CD14-positive monocyte (primary cell): ENCODE results near the gene SELENOF. TPM values are rescaled to one million over a fixed set of nuclear protein-coding genes. Genes with fewer than 3 reads are reported as not detected.

Experiments
- DNase-seq, 3 donors: peaks; one replicate each; pipeline ENCODE4 v3.0.0-alpha.2; 2011 to 2022
- H2AFZ ChIP-seq: 2 replicates; pipeline ENCODE4 v1.6.0; 2012; ENCODE audit warnings: mild to moderate bottlenecking, low read depth, low read length, inconsistent platforms; ENCODE audit not compliant: insufficient read depth, poor library complexity, severe bottlenecking
- H3K27ac ChIP-seq, 2 donors: 1 replicate in 1 of 2; 2 replicates in 1 of 2; pipeline ENCODE4 v1.5.1; 2012 to 2013; ENCODE audit warnings: low read length in 2 of 2, control low read depth in 1 of 2, inconsistent platforms in 1 of 2, low read depth in 1 of 2, mild to moderate bottlenecking in 1 of 2
- H3K27me3 ChIP-seq, 2 donors: one replicate each; pipeline versions ENCODE4 v1.6.0 to v1.6.1; 2011 to 2013; ENCODE audit warnings: low read length in 2 of 2; ENCODE audit not compliant: control insufficient read depth in 2 of 2, insufficient read depth in 2 of 2
- H3K36me3 ChIP-seq, 2 donors: replicated peaks in 1 of 2; 1 replicate in 1 of 2; 2 replicates in 1 of 2; pipeline versions ENCODE4 v1.5.1 to v1.6.1; 2012 to 2013; ENCODE audit warnings: low read length in 2 of 2, control low read depth in 1 of 2, inconsistent platforms in 1 of 2, mild to moderate bottlenecking in 1 of 2; ENCODE audit not compliant: insufficient read depth in 2 of 2, control insufficient read depth in 1 of 2
- H3K4me1 ChIP-seq, 2 donors: 1 replicate in 1 of 2; 2 replicates in 1 of 2; pipeline versions ENCODE4 v1.5.1 to v1.6.1; 2012 to 2013; ENCODE audit warnings: low read length in 2 of 2, control low read depth in 1 of 2, inconsistent platforms in 1 of 2, mild to moderate bottlenecking in 1 of 2, moderate library complexity in 1 of 2; ENCODE audit not compliant: insufficient read depth in 2 of 2, control insufficient read depth in 1 of 2
- H3K4me2 ChIP-seq: replicated peaks from 2 replicates; pipeline ENCODE3; 2012; ENCODE audit warnings: low read length, moderate library complexity, mild to moderate bottlenecking; ENCODE audit not compliant: poor library complexity, severe bottlenecking; ENCODE audit errors: extremely low read depth
- H3K4me3 ChIP-seq, 3 experiments: fragments of 200-600 bp in 1 of 3; sonication (generic) in 1 of 3; replicated peaks in 1 of 3; 1 replicate in 2 of 3; 2 replicates in 1 of 3; pipeline ENCODE4 v1.5.1; 2011 to 2013; ENCODE audit warnings: low read length in 3 of 3, mild to moderate bottlenecking in 3 of 3, control low read depth in 2 of 3, low read depth in 2 of 3, inconsistent platforms in 1 of 3, moderate library complexity in 1 of 3
- H3K79me2 ChIP-seq: 2 replicates; pipeline ENCODE4 v1.6.0; 2012; ENCODE audit warnings: mild to moderate bottlenecking, control low read depth, inconsistent platforms, low read length, moderate library complexity; ENCODE audit not compliant: insufficient read depth
- H3K9ac ChIP-seq: 2 replicates; pipeline ENCODE4 v1.6.0; 2017; ENCODE audit warnings: low read length, mild to moderate bottlenecking; ENCODE audit not compliant: insufficient read depth, poor library complexity, severe bottlenecking
- H3K9me3 ChIP-seq, 2 donors: replicated peaks in 1 of 2; 1 replicate in 1 of 2; 2 replicates in 1 of 2; pipeline versions ENCODE4 v1.5.1 to v1.6.1; 2012 to 2013; ENCODE audit warnings: low read length in 2 of 2, control low read depth in 1 of 2; ENCODE audit not compliant: control insufficient read depth in 1 of 2, insufficient read depth in 1 of 2
- H4K20me1 ChIP-seq: 2 replicates; pipeline ENCODE4 v1.6.0; 2012; ENCODE audit warnings: mild to moderate bottlenecking, low read length, control low read depth, moderate library complexity; ENCODE audit not compliant: insufficient read depth
- H3K27ac Mint-ChIP-seq, 7 donors: one replicate each; pipeline ENCODE4 v1.8.0; 2020; ENCODE audit warnings: mild to moderate bottlenecking in 7 of 7, mixed read lengths in 7 of 7, moderate library complexity in 6 of 7, inconsistent platforms in 2 of 7
- H3K27me3 Mint-ChIP-seq, 3 donors: one replicate each; pipeline ENCODE4 v1.8.0; 2021 to 2022; ENCODE audit warnings: low read depth in 3 of 3, mild to moderate bottlenecking in 3 of 3, mixed read lengths in 3 of 3, moderate library complexity in 3 of 3, inconsistent platforms in 1 of 3
- H3K36me3 Mint-ChIP-seq, 2 donors: one replicate each; pipeline ENCODE4 v1.8.0; 2020; ENCODE audit warnings: mixed read lengths in 2 of 2, inconsistent platforms in 1 of 2, mild to moderate bottlenecking in 1 of 2
- H3K4me1 Mint-ChIP-seq: one replicate; pipeline ENCODE4 v1.8.0; 2020; ENCODE audit warnings: mild to moderate bottlenecking, mixed read lengths
- H3K4me3 Mint-ChIP-seq, 2 donors: one replicate each; pipeline ENCODE4 v1.8.0; 2020; ENCODE audit warnings: mild to moderate bottlenecking in 2 of 2, mixed read lengths in 2 of 2, moderate library complexity in 1 of 2
- H3K9me3 Mint-ChIP-seq, 7 donors: one replicate each; pipeline ENCODE4 v1.8.0; 2020 to 2022; ENCODE audit warnings: mixed read lengths in 7 of 7, mild to moderate bottlenecking in 6 of 7, moderate library complexity in 6 of 7, inconsistent platforms in 2 of 7
- WGBS: methylation state at CpG from one replicate; pipeline ENCODE4 v1.1.5; 2013; ENCODE audit warnings: missing lambda C conversion rate; ENCODE audit not compliant: insufficient coverage; 5-methylcytosine and 5-hydroxymethylcytosine counted together
- intact Hi-C, 2 donors: fragments of 100-400 bp; cut with micrococcal nuclease; formaldehyde crosslinking; loops; one replicate each; pipeline versions ENCODE4 v1.15.0 to v1.15.1; 2023
- polyA plus RNA-seq, 3 donors: library from polyadenylated mRNA; depleted of rRNA in 1 of 3; unstranded in 2 of 3; stranded (reverse) in 1 of 3; fragments of 300-500 nt in 2 of 3; fragments of >200 nt in 1 of 3; fragmentation: Illumina TruSeq in 2 of 3; gene quantifications; 1 replicate in 2 of 3; 2 replicates in 1 of 3; pipeline ENCODE4 v1.2.3, GENCODE V29; 2012 to 2021
- TF ChIP-seq, protein P1 (sequence below): fragments of 200-600 bp; IDR thresholded peaks from one replicate; pipeline ENCODE4 v1.8.0; 2022; ENCODE audit warnings: antibody characterized with exemption, mild to moderate bottlenecking

Gene SELENOF
- polyA plus RNA-seq, 3 donors, result 111 to 357 (median 339) TPM

DNA sequence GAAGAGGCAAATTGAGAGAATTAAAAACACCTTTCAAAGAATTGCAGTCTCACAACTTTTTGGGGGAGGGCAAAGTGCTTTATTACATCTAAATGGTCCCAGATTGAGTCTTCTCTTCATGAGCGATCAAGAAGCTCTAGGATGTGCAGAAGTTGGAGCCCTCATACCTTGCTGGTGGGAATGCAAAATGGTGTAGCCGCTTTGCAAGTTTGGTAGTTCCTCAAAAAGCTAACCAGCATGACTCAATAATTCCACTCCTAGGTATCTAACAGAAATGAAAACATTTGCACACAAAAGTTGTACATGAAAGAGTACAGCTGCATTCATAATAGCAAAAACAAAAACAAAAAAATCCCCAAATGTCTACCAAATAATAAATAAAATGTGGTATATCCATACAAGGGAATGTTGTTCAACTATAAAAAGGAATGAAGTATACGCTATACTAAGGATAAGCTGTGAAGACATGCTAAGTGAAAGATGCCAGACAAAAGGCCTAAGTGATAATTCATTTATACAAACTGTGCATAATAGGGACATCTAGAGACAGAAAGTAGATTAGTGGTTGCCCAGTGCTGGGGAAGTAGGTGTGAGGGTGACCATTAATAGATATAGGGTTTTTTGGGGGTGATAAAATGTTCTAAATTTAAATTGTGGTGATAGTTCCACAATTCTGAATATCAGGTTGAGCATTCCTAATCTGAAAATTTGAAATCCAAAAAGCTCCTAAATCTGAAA lies 55.2 kb downstream of the SELENOF start:
- H3K79me2 ChIP-seq, result no peaks in the 10 kb centered on the region
- no peak overlapping the region for H3K27ac Mint-ChIP-seq
- H3K36me3 ChIP-seq, result peaks cover 4 to 20% of the 10 kb centered on the region in 2 donors
- H3K9me3 ChIP-seq, result peaks cover 0 to 7% of the 10 kb centered on the region in 2 donors
- H4K20me1 ChIP-seq, result no peaks in the 10 kb centered on the region
- no peak for DNase-seq
- peaks cover 0 to 2% (median 0%) of the 10 kb centered on the region in 3 donors for H3K27me3 Mint-ChIP-seq
- no peak overlapping the region for H3K9ac ChIP-seq
- no peak overlapping the region for H2AFZ ChIP-seq
- H3K4me1 Mint-ChIP-seq, result no peaks in the 10 kb centered on the region
- H3K4me3 Mint-ChIP-seq, result no peak overlapping the region
- TF ChIP-seq, protein P1, sequence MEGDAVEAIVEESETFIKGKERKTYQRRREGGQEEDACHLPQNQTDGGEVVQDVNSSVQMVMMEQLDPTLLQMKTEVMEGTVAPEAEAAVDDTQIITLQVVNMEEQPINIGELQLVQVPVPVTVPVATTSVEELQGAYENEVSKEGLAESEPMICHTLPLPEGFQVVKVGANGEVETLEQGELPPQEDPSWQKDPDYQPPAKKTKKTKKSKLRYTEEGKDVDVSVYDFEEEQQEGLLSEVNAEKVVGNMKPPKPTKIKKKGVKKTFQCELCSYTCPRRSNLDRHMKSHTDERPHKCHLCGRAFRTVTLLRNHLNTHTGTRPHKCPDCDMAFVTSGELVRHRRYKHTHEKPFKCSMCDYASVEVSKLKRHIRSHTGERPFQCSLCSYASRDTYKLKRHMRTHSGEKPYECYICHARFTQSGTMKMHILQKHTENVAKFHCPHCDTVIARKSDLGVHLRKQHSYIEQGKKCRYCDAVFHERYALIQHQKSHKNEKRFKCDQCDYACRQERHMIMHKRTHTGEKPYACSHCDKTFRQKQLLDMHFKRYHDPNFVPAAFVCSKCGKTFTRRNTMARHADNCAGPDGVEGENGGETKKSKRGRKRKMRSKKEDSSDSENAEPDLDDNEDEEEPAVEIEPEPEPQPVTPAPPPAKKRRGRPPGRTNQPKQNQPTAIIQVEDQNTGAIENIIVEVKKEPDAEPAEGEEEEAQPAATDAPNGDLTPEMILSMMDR, result no peak
- intact Hi-C loops, result no loop called here
- H3K36me3 Mint-ChIP-seq, result peaks cover 18 to 21% of the 10 kb centered on the region in 2 donors
- H3K27ac ChIP-seq, result no peak overlapping the region
- no peaks in the 10 kb centered on the region for H3K27me3 ChIP-seq
- no peak overlapping the region for H3K4me2 ChIP-seq
- H3K9me3 Mint-ChIP-seq, result peaks cover 0 to 13% (median 3%) of the 10 kb centered on the region in 7 donors
- H3K4me1 ChIP-seq, result no peaks in the 10 kb centered on the region
- no CpG with 5 or more reads among the region's 3 CpGs for WGBS
- H3K4me3 ChIP-seq, result no peak overlapping the region

DNA sequence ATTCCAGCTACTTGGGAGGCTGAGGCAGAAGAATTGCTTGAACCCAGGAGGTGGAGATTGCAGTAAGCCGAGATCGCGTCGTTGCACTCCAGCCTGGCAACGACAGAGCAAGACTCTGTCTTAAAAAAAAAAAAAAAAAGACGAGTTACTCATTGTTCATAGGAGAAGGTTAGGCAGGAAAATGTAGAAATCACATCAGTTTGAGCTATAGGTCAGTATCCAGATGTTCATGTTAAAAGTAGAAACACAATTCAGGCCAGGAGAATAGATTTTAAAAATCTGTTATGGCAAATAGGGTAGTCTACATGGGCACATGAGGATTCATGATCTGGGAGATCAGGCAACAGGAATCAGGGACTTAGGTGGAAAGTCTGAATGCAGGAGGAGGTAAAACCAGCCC lies 57.7 kb downstream of the SELENOF start:
- intact Hi-C loops, result no loop called here
- Mint-ChIP-seq H3K4me3 (no peak overlapping the region), H3K36me3 (peaks cover 8 to 9% of the 10 kb centered on the region in 2 donors), H3K27ac (no peak overlapping the region), H3K9me3 (peaks cover 0 to 21% (median 3%) of the 10 kb centered on the region in 7 donors), H3K27me3 (peaks cover 0 to 2% (median 0%) of the 10 kb centered on the region in 3 donors), H3K4me1 (no peaks in the 10 kb centered on the region)
- Histone ChIP-seq H3K9me3 (peaks cover 0 to 7% of the 10 kb centered on the region in 2 donors), H3K4me1 (no peaks in the 10 kb centered on the region), H3K36me3 (peaks cover 1 to 7% of the 10 kb centered on the region in 2 donors), H2AFZ (no peak overlapping the region), H3K4me3 (no peak overlapping the region), H3K79me2 (no peaks in the 10 kb centered on the region), H3K27me3 (no peaks in the 10 kb centered on the region), H3K9ac (no peak overlapping the region), H3K4me2 (no peak overlapping the region), H3K27ac (no peak overlapping the region), H4K20me1 (no peaks in the 10 kb centered on the region)
- 80% methylated on average over 1 of the region's 6 CpGs for WGBS
- DNase-seq, result no peak
- TF ChIP-seq, protein P1, result no peak
